OCI-LY7 (cell line): Measurements from ENCODE around the gene ALAS2. TPM values are rescaled to one million over a fixed set of nuclear protein-coding genes. Genes with fewer than 3 reads are reported as not detected.

Experiments used
- BruUV-seq: library from RNA; stranded (reverse); fragments of 400-500 nt; replicated peaks from 2 replicates; lab custom pipeline; 2021; lab: Mats Ljungman, UMichigan
- CTCF ChIA-PET: fragments of 300-600 bp; sonication (Branson Sonifier 250); formaldehyde crosslinking; loops from one replicate; lab custom pipeline; 2022; ENCODE audit warnings: antibody characterized with exemption; ENCODE audit not compliant: unreplicated experiment; lab: Charles Lee
- POLR2A ChIA-PET: fragments of 300-600 bp; sonication (Branson Sonifier 250); formaldehyde crosslinking; loops from one replicate; lab custom pipeline; 2022; ENCODE audit warnings: antibody characterized with exemption; lab: Charles Lee
- DNase-seq: peaks from one replicate; pipeline ENCODE4 v3.0.0-alpha.2; 2015; ENCODE audit warnings: low spot score
- H2AFZ ChIP-seq: fragments of 200-600 bp; sonication (generic), shearing (Covaris generic); 2 replicates; pipeline ENCODE4 v1.6.1; 2014; ENCODE audit warnings: mild to moderate bottlenecking, antibody characterized with exemption, low read length, moderate library complexity
- H3K27ac ChIP-seq: fragments of 200-600 bp; sonication (generic); 2 replicates; pipeline ENCODE4 v1.5.1; 2014; ENCODE audit warnings: mixed run types, low read depth, mild to moderate bottlenecking, moderate library complexity, low read length, inconsistent platforms; ENCODE audit not compliant: poor library complexity, severe bottlenecking
- H3K36me3 ChIP-seq: fragments of 200-600 bp; sonication (generic); 2 replicates; pipeline ENCODE4 v1.6.1; 2014; ENCODE audit warnings: mild to moderate bottlenecking, antibody characterized with exemption, low read length, moderate library complexity, mixed read lengths; ENCODE audit not compliant: insufficient read depth
- H3K4me1 ChIP-seq: fragments of 200-600 bp; sonication (generic); 2 replicates; pipeline ENCODE4 v1.5.1; 2014; ENCODE audit warnings: mild to moderate bottlenecking, low read length; ENCODE audit not compliant: insufficient read depth, poor library complexity, severe bottlenecking
- H3K4me2 ChIP-seq: fragments of 200-600 bp; sonication (generic); 2 replicates; pipeline ENCODE4 v1.6.1; 2014; ENCODE audit warnings: mild to moderate bottlenecking, low read length
- H3K4me3 ChIP-seq: fragments of 200-600 bp; sonication (generic); 2 replicates; pipeline ENCODE4 v1.5.1; 2014; ENCODE audit warnings: mild to moderate bottlenecking, low read depth, low read length; ENCODE audit not compliant: poor library complexity, severe bottlenecking
- H3K79me2 ChIP-seq: fragments of 200-600 bp; sonication (generic); 2 replicates; pipeline ENCODE4 v1.6.1; 2016; ENCODE audit warnings: low read depth, mild to moderate bottlenecking, low read length, moderate library complexity, mixed read lengths; ENCODE audit not compliant: insufficient read depth
- H3K9me2 ChIP-seq: fragments of 200-600 bp; sonication (generic); 2 replicates; pipeline ENCODE4 v1.6.1; 2016; ENCODE audit warnings: mild to moderate bottlenecking, low read length, mixed read lengths; ENCODE audit not compliant: insufficient read depth
- H3K9me3 ChIP-seq: fragments of 200-600 bp; sonication (generic); 2 replicates; pipeline ENCODE4 v1.6.1; 2014; ENCODE audit warnings: mild to moderate bottlenecking, mixed run types, low read length, mixed read lengths
- H4K20me1 ChIP-seq: fragments of 200-600 bp; sonication (generic); 2 replicates; pipeline ENCODE4 v1.6.1; 2014; ENCODE audit warnings: mild to moderate bottlenecking, antibody characterized with exemption, low read length, moderate library complexity, mixed read lengths; ENCODE audit not compliant: insufficient read depth
- EZH2phosphoT487 ChIP-seq: fragments of 200-600 bp; sonication (generic); IDR thresholded peaks from 2 replicates; pipeline ENCODE4 v1.6.1; 2018; ENCODE audit warnings: low read depth, borderline replicate concordance, mild to moderate bottlenecking, mixed run types, antibody characterized with exemption, low read length, moderate library complexity, mixed read lengths
- intact Hi-C: fragments of 100-400 bp; cut with micrococcal nuclease; formaldehyde crosslinking; loops from one replicate; pipeline ENCODE4 v1.10.0; 2022; ENCODE audit not compliant: unreplicated experiment
- total RNA-seq, 2 experiments: library from RNA; depleted of rRNA in 1 of 2; stranded (reverse); fragments of >200 nt in 1 of 2; shearing (Covaris generic) in 1 of 2; gene quantifications; 2 replicates each; pipeline ENCODE4 v1.2.3, GENCODE V29; 2014 to 2022
- TF ChIP-seq, protein P1 (sequence below): fragments of 200-600 bp; sonication (generic); conservative IDR thresholded peaks from 2 replicates; pipeline ENCODE4 v1.5.1; 2014; ENCODE audit warnings: mild to moderate bottlenecking, antibody characterized with exemption, low read length, moderate library complexity, mixed read lengths

Gene ALAS2
- total RNA-seq, 2 experiments from 2014 or later, result not detected

DNA sequence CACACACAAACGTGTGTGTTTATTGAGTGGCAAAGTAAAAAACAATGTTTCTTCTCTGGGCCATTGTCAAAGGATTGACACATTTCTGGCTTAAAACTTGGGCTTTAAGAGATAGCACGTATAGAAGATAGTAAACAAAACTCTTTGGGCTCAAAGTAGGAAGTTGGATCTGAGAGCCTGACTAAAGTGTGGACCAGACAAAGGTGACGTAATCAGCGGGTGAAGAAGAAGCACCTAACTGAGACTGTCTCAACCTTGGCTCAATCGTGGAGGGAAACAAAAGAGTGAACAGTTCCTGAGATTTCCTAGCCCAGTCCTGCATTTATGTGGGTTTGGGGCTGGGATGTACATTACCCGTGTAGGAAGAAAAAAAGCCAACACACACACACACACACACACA lies 50.4 kb downstream of the ALAS2 start:
- POLR2A ChIA-PET, result interaction anchor here (0.7 kb wide), 1 partner anchor 742 kb away, joined by 3 read pairs; no protein-coding TSS in a partner anchor
- intact Hi-C loops, result no loop called here
- no peak for TF ChIP-seq EZH2phosphoT487
- TF ChIP-seq, protein P1, sequence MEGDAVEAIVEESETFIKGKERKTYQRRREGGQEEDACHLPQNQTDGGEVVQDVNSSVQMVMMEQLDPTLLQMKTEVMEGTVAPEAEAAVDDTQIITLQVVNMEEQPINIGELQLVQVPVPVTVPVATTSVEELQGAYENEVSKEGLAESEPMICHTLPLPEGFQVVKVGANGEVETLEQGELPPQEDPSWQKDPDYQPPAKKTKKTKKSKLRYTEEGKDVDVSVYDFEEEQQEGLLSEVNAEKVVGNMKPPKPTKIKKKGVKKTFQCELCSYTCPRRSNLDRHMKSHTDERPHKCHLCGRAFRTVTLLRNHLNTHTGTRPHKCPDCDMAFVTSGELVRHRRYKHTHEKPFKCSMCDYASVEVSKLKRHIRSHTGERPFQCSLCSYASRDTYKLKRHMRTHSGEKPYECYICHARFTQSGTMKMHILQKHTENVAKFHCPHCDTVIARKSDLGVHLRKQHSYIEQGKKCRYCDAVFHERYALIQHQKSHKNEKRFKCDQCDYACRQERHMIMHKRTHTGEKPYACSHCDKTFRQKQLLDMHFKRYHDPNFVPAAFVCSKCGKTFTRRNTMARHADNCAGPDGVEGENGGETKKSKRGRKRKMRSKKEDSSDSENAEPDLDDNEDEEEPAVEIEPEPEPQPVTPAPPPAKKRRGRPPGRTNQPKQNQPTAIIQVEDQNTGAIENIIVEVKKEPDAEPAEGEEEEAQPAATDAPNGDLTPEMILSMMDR, result no peak
- H3K79me2 ChIP-seq, result no peaks in the 10 kb centered on the region
- H3K36me3 ChIP-seq, result no peaks in the 10 kb centered on the region
- no peaks in the 10 kb centered on the region for H4K20me1 ChIP-seq
- H3K4me1 ChIP-seq, result no peaks in the 10 kb centered on the region
- DNase-seq, result no peak
- H3K9me3 ChIP-seq, result no peaks in the 10 kb centered on the region
- no TSS peak for BruUV-seq
- CTCF ChIA-PET, result no interaction called here
- H3K4me3 ChIP-seq, result no peak overlapping the region
- H3K9me2 ChIP-seq, result no peaks in the 10 kb centered on the region
- H3K27ac ChIP-seq, result no peak overlapping the region
- no peak overlapping the region for H2AFZ ChIP-seq
- no peak overlapping the region for H3K4me2 ChIP-seq

DNA sequence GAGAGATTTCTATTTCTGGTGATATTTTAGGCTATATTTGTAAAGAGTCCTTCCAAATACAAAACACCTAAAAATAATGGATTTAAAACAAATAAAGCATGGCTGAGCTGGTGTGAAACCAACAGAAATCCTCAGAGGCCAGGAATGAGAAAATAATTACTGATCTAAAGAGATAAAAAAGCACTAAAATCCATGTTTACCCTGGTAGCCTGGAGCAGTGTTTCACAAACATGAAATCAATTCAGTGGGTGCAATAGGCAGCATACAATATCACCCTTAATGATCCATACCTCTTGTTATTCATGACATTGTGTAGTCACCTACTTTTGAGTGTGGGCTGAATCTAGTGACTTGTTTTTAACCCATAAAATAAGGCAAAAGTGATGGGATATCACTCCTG lies 51.3 kb downstream of the ALAS2 start:
- Histone ChIP-seq H2AFZ (no peak overlapping the region), H3K27ac (no peak overlapping the region), H3K79me2 (no peaks in the 10 kb centered on the region), H3K9me3 (no peaks in the 10 kb centered on the region), H3K9me2 (no peaks in the 10 kb centered on the region), H3K4me2 (no peak overlapping the region), H3K36me3 (no peaks in the 10 kb centered on the region), H4K20me1 (no peaks in the 10 kb centered on the region), H3K4me3 (no peak overlapping the region), H3K4me1 (no peaks in the 10 kb centered on the region)
- intact Hi-C loops, result no loop called here
- TF ChIP-seq, protein P1, result no peak
- ChIA-PET CTCF (no interaction called here), POLR2A (no interaction called here)
- DNase-seq, result no peak
- no TSS peak for BruUV-seq

DNA sequence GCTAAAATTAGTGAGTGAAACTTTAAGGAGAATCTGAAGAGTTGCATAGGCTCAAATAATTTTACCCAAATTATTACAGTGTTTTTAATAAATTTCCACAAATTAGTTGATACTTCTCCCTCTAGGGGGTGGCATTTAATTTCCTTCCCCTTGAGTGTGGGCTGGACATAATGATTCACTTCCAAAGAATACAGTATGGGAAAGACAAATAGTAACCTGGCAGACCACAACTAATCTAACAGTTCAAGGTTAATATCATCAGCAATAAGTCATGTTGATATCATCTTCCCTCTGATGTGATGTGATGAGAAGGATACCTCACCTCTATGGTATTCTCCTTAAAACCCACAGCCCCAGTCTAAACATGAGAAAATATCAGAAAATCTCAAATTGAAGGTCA lies 52.3 kb downstream of the ALAS2 start:
- Histone ChIP-seq H3K4me1 (no peaks in the 10 kb centered on the region), H3K27ac (no peak overlapping the region), H3K79me2 (no peaks in the 10 kb centered on the region), H3K9me2 (no peaks in the 10 kb centered on the region), H4K20me1 (no peaks in the 10 kb centered on the region), H3K4me3 (no peak overlapping the region), H3K36me3 (no peaks in the 10 kb centered on the region), H2AFZ (no peak overlapping the region), H3K4me2 (no peak overlapping the region), H3K9me3 (no peaks in the 10 kb centered on the region)
- ChIA-PET POLR2A (no interaction called here), CTCF (no interaction called here)
- no peak for DNase-seq
- no TSS peak for BruUV-seq
- TF ChIP-seq, protein P1, result no peak
- TF ChIP-seq EZH2phosphoT487, result no peak
- intact Hi-C loops, result no loop called here
